ENCODE results near the gene PPP1R9A.

DNA sequence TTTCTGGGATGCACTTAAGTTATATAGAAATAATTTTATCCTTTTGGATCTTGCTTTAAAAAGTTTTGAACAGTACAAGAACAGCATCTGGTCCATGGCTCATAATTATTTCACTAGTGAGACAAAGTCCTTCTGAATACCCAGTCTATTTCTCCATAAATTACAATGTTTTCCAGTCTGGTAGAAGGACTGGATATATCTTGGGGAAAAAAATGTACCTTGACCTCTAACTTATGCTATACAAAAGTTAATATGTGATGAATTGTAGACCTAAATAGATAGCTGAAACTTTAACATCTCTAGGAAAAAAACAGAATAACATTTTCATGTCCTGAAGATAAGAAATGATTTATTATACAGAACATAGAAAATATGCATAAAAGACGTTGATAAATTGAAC is 88.5 kb downstream of the PPP1R9A start:
- TF ChIP-seq GATA2 (IDR thresholded peaks at IDR 0.05; ENCODE audit: low read depth, low read length) (no peak), GATA3 (IDR thresholded peaks at IDR 0.05; ENCODE audit: low read depth, low read length) (no peak)

Measured in SH-SY5Y (cell line).